HG03457 (cell line): Measurements from ENCODE around the gene GAB3.
"Not testable (repeated sequence)": the region's sequence is repeated elsewhere in the genome, so short reads cannot be mapped to it uniquely, and the experiment has no call there.

Experiments
- ATAC-seq: cut with Tn5 transposase; IDR thresholded peaks from one replicate; pipeline ENCODE4 v1.9.1; 2021; ENCODE audit warnings: moderate number of reproducible peaks; ENCODE audit not compliant: unreplicated experiment

Gene GAB3

DNA sequence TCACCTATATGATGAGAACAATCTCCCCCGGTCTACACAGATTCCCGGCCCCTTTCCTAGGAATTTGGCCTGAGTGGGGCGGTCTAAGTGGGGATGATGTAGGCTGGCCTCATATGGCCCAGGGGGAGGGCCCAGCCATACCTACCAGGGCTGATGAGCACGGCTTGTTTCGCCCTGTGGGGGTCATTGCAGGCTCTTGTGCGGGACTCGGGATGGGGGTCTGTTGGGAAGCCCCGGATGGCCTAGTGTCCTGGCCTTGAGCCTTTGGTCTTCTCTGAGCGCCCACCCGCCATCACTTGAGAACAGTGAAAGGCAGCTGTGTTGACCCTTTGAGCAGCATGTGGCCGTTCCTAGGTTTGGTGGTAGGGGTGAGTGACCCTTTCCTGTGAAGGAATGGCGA, 92.7 kb downstream of the GAB3 start:
- ATAC-seq = no peak

DNA sequence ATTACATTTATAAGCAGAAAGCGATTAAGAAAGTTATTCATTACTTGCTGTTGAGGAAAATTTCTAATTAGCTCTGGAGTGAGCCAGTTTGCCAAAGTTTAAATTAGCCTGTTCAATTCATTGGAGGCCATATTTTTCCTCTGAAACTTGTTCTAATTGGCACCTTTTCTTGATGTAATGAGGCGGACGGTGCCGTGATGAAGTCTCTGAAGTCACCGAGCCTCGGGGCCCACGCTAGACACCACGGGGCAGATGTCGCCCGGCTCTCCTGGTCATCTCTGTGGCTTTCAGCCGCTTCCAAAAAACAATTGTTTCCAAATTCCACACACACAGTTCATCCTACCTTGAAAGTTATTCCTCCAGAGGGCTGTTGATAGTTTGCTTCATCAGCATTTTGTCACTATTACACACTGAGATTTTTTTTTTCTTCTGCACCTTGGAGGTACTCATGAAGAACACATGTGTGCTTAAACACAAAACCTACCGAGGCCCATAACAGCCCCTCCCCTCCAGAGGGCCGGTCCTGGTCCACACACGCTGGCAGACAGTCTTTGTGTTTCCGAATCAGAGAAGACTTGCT, 93.6 kb downstream of the GAB3 start:
- no peak for ATAC-seq

DNA sequence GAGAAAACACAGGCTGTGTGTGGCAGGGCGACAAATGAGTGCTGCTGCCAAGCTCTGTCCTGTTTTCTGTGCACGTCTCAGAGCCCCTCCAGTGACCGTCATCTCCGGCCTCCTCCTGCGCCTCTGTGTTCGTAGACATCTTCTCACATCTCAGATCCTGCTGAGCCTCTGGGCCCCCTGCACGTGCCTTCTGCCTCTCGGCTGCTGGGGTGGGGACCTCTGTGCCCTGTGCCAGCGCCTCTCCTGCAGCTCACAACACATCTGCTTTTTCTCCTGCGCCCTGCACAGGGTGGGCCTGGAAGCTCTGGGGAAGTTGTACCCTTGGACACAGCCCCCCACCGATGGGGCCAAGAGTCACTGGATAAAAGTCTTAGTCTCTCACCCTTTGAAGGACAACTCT, 95.1 kb downstream of the GAB3 start:
- no peak for ATAC-seq

DNA sequence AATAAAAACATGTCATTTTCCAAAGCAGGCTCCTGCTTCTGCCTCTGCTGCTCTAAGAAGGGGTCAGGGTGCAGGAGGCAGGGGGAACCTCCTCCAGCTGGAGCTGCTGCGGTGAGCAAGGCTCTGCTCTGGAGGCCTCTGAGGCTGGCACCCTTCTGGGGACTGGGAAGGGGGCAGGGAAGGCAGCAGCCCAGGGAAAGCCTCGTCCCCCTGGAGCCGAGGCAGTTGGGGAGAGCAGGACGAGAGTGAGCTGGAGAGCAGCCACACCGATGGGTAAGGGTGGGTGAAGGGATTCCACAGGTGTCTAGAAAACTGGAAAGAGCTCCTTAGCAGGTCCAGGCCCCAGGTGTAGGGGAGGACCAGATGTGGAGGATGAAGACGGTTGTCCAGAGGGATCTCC, 95.5 kb downstream of the GAB3 start:
- ATAC-seq = no peak

GRCh38 chrX:154654925-154655324, 96.0 kb downstream of the GAB3 start:
- no peak for ATAC-seq

DNA sequence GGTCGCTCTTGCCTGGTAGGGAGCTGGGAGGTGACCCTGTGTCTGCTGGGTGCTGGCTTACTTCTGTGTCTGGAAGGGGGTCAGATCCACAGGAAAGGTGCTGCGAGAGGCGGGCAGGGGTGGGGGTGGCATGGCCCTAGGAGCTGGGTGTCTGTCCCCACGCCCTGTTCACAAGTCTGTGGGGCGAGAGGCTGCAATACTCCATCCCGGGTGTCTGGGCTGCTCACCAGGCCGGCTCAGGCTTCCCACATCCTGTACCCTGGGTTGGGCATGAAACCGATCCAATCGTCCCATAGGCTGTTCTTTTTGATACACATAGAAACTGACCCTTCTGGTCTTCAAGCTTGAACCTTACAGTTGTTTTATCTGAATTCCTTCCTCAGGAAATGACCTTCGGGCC, 96.5 kb downstream of the GAB3 start:
- ATAC-seq = no peak

DNA sequence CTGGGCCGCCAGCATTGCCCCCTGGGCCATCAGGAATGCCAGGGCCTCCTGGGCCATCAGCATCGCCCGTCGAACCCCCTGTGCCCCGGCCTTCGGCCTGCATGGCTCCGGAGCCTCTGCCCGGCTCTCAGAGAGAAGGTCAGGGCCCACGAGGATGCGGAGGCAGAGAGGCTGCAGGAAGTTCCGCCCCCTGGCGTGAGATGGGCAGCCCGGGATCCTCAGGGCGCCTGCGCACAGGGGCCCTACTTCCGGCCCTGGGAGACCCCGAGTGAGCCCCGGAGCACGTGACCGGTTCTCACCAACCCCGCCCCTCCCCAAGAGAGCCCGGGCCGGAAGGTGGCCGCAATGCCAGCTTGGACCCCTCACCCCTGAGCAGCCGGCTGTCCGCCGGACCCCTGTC, 97.5 kb downstream of the GAB3 start, which contains the start of gene CTAG2:
TSS of gene CTAG2 (minus strand) at position 167 of the 400 bp plus-strand sequence. CDS start at position 103, 64 bp downstream.
- not testable (repeated sequence) for ATAC-seq

- ATAC-seq = no peak
Observed at GRCh38 chrX:154653048-154653401, 97.9 kb downstream of the GAB3 start.

DNA sequence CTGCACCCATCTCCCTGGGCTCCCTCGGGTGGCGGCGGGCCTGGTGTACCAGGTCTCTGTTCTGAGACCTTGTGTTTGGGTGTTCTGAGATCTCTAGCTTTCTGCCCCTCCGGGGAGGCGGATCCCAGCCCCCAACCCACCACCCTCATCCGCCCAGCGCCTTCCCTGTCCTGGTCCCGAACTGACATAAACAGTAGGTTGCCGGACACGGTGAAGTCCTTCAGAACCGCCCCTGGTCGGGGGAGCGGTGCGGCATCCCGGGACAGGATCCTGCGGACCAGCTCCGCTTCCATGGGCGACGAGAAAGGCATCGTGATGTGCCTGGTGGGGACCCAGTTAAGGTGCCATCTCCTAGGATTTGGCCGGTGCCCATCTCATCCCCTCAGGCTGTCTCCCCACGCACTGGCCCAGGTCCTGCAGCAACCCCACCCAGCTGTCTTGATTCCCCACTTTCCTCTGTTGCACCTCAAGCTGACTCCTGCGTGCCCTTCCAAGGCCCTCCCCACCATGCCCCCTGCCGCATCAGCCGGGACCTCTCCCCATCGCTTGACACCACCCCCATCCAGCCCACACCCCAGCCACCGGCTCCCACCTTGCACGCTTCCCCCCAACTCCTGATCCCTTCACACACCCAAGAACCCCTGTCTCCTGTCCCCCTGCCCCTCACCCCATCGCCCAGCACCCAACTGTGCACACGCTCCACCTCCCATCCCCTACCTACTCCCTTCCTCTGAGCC, 98.4 kb downstream of the GAB3 start:
- no peak for ATAC-seq

GRCh38 chrX:154650221-154650510, 100.7 kb downstream of the GAB3 start:
- ATAC-seq = no peak

DNA sequence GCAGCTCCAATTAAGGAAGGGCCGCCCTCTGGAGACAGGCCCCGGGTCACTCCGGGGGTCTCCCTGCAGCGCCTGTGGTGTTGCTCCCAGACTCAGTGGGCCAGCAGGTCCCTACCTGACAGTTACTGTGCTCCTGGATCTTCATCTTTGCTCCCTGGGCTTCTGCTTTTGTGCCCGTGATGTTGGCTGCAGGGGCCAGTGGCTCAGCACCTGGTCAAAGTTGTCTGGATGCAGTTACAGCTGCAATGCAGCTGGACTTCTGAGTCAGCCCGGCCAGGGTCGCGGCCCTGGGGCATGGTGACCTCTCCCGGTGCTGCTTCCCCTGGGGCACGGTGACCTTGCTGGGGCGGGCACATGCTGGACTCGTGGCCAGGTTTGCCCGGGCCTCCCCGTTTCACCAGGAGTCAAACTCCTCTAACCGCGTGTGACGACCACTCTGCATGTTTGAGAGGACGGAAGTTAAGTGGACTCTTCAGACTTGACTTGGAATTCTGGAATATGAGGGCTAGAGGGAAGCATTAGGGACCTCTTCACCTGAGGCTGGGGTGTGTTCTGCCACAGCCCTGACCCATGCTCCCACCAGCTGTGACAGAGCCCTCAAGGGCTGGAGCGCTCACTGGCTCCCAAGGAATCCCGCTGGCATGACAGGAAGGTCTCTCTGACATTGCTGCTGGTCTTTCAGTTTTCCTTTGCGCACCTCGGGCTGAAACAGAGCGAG, 101.2 kb downstream of the GAB3 start:
- no peak for ATAC-seq

- ATAC-seq = no peak
Observed at GRCh38 chrX:154648931-154649330, 101.9 kb downstream of the GAB3 start.

DNA sequence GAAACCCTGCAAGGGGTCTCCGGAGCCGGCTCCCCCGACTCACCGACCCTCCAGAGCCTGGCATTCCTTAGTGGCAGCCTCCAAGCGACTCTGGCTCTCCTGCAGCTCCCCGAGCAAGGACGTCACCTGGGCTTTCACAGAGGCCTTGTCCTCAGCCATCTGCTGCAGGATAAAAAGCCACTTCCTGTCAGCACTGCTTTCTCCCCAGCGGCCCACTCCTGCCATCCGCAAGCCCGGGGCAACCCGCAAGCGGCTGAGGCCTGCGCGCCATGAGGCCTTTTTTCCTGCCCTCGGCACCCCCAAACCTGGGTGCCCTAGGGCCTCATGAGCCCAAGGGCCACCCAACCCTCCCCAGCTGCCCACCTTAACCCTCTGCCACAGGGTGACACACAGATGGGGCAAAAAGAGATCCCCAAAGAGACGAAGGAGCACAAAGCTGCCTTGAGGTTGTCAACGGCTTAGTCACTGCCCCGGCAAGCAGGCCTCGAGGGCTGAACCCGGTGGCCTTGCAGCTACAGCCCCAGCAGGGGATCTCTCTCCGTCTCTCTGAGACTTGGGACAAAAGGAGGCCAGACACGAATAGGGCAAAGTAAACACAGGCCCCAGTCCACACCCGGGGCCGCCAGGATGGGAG, 105.0 kb downstream of the GAB3 start:
- ATAC-seq = not testable (repeated sequence)

GRCh38 chrX:154643708-154644107, 107.2 kb downstream of the GAB3 start:
- not testable (repeated sequence) for ATAC-seq

DNA sequence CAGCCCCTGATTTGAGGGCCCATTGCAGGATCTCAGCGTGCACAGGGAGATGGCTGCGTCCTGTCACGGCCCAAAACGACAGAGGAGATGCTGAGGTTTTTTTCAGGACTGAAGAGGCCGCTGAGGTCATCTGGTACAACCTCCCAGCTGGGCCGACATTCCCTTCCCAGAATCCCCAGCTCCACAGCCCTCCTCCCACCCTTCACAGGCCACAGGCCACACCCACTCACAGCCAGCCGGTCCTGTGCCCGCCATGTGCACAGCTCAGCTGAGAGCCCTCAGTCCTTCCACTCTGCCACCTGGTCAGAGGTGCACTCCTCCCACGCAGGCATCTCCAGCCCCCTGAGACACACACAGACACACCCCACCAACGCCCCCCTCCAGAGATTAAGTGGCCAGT, 109.1 kb downstream of the GAB3 start:
- not testable (repeated sequence) for ATAC-seq

GRCh38 chrX:154633661-154634060, 117.2 kb downstream of the GAB3 start:
- not testable (repeated sequence) for ATAC-seq

- ATAC-seq = not testable (repeated sequence)
Observed at GRCh38 chrX:154630949-154631348, 119.9 kb downstream of the GAB3 start.

- not testable (repeated sequence) for ATAC-seq
Observed at GRCh38 chrX:154628960-154629359, 121.9 kb downstream of the GAB3 start.
